Activated T-helper 17 cell treated with anti-CD3 and anti-CD28 coated beads, Interleukin-2, amount 50 U/mL, for 72 hours (primary cell): Measurements from ENCODE around the gene GID8. TPM values are rescaled to one million over a fixed set of nuclear protein-coding genes. Genes with fewer than 3 reads are reported as not detected.

Experiments
- ATAC-seq: fragments of 150-1000 bp; cut with Tn5 transposase; replicated peaks from 2 replicates; pipeline ENCODE4 v1.10.0; 2021; ENCODE audit warnings: mild to moderate bottlenecking, moderate library complexity
- H3K27ac Mint-ChIP-seq: one replicate; pipeline ENCODE4 v1.8.0; 2022; ENCODE audit warnings: mixed read lengths
- H3K27me3 Mint-ChIP-seq: one replicate; pipeline ENCODE4 v1.8.0; 2022; ENCODE audit warnings: mixed read lengths
- H3K36me3 Mint-ChIP-seq: one replicate; pipeline ENCODE4 v1.8.0; 2022; ENCODE audit warnings: low read depth, mild to moderate bottlenecking, mixed read lengths
- H3K4me1 Mint-ChIP-seq: one replicate; pipeline ENCODE4 v1.8.0; 2022; ENCODE audit warnings: mixed read lengths
- H3K4me3 Mint-ChIP-seq: one replicate; pipeline ENCODE4 v1.8.0; 2022; ENCODE audit warnings: mild to moderate bottlenecking, mixed read lengths
- H3K9me3 Mint-ChIP-seq: one replicate; pipeline ENCODE4 v1.8.0; 2022; ENCODE audit warnings: mixed read lengths
- total RNA-seq, 2 donors: library from RNA; stranded (reverse); gene quantifications; one replicate each; pipeline ENCODE4 v1.2.3, GENCODE V29; 2022

GID8 gene
- total RNA-seq, 2 donors from 2014 or later = 32.7 to 34.6 TPM

- peak; percentile 63 for ATAC-seq
- Mint-ChIP-seq H3K4me3 (peak overlapping the region; percentile 76), H3K9me3 (no peaks in the 10 kb centered on the region), H3K36me3 (peaks cover 76% of the 10 kb centered on the region), H3K27me3 (no peaks in the 10 kb centered on the region), H3K27ac (peak overlapping the region; percentile 76), H3K4me1 (peaks cover 26% of the 10 kb centered on the region)
Observed at GRCh38 chr20:62898970-62899632, 38.8 kb upstream of the GID8 start.

- Mint-ChIP-seq H3K9me3 (no peaks in the 10 kb centered on the region), H3K27me3 (no peaks in the 10 kb centered on the region), H3K4me3 (peak overlapping the region; percentile 76), H3K36me3 (peaks cover 76% of the 10 kb centered on the region), H3K4me1 (peaks cover 28% of the 10 kb centered on the region), H3K27ac (peak overlapping the region; percentile 76)
- ATAC-seq = no peak
Observed at GRCh38 chr20:62899633-62900051, 38.3 kb upstream of the GID8 start.

DNA sequence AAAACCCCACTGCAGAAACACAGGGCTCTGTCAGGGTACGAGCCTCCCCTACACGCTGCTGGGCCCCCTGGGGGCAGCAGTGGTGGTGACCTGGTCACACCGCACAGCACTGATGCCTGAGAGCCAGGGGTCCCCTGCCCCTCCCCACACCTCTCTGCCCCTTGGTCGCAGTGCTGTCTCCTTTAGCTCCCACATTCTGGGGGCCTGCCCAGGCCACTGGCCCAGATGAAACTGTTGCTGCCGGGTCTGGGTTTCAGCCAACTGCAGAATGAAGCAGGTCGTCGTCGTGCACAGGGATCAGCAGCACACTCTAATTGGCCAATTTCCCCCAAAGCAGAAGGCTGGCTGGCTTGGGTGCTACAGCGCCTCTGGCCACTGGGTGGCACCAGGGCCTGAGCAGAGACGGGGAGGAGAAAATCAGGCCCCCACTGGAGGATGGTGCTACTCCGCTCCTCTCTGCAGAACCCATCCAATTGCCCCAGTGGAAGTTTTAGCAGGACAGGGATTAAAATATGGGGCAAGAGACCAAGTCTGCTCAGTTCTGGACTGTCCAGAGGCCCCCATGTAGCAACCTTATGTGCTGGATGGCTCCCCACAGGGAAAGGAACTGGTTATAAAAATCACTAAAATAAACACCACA is 37.8 kb upstream of the GID8 start:
- Mint-ChIP-seq H3K4me3 (peak overlapping the region; percentile 76), H3K36me3 (peaks cover 76% of the 10 kb centered on the region), H3K9me3 (no peaks in the 10 kb centered on the region), H3K4me1 (peaks cover 30% of the 10 kb centered on the region), H3K27me3 (no peaks in the 10 kb centered on the region), H3K27ac (peak overlapping the region; percentile 73)
- ATAC-seq = peak; percentile 83

DNA sequence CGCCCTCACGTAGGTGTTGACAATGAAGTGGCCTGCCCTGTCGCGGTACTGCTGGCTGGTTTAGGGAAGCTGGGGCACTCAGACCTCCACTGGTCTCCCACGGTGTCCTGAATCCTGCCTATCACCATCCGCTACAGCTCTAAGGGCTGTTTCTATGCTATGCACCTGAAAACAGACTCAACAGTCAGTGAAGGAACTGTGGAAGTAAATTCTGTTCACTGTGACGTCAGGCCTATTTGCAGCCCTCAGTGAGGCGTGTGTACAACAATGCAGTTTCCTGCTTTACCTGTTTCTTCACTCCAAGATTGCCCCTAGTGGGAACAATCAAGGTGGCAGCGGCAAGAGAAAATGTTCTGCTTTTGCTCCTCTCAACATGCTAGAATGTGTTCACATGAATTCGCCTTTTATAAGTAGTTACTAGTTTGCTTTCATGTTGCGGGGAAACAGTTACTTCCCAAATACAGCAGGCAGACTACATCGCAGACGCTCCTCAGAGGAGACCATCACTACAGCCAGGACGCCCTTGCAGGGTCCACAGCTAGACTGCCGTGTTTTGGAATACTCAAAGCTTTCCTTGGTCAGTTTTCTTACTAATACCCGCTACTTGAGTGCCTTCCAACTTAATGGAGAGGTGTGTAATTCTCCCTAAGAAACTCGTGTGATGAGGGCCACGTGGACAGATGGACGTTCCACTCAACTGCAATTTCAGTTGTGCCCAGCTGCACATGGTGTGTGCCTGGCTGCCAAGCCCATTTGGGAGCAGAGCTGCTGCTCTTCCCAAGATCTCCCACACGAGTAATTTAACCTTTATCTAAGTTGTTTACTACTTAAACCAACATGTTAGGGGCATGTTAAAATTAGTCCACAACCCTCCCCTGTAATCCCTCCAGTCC is 37.0 kb upstream of the GID8 start:
- peak; percentile 8 for ATAC-seq
- peak overlapping the region; percentile 76 for H3K4me3 Mint-ChIP-seq
- no peaks in the 10 kb centered on the region for H3K27me3 Mint-ChIP-seq
- H3K36me3 Mint-ChIP-seq = peaks cover 76% of the 10 kb centered on the region
- H3K4me1 Mint-ChIP-seq = peaks cover 28% of the 10 kb centered on the region
- no peaks in the 10 kb centered on the region for H3K9me3 Mint-ChIP-seq
- H3K27ac Mint-ChIP-seq = peak overlapping the region; percentile 73

GRCh38 chr20:62901891-62902290 is 36.1 kb upstream of the GID8 start:
- H3K27me3 Mint-ChIP-seq = no peaks in the 10 kb centered on the region
- no peak overlapping the region for H3K4me3 Mint-ChIP-seq
- H3K4me1 Mint-ChIP-seq = peaks cover 28% of the 10 kb centered on the region
- ATAC-seq = no peak
- no peak overlapping the region for H3K27ac Mint-ChIP-seq
- peaks cover 76% of the 10 kb centered on the region for H3K36me3 Mint-ChIP-seq
- H3K9me3 Mint-ChIP-seq = no peaks in the 10 kb centered on the region

- ATAC-seq = peak; percentile 73
- Mint-ChIP-seq H3K9me3 (no peaks in the 10 kb centered on the region), H3K27me3 (no peaks in the 10 kb centered on the region), H3K27ac (peak overlapping the region; percentile 19), H3K4me1 (peaks cover 28% of the 10 kb centered on the region), H3K36me3 (peaks cover 79% of the 10 kb centered on the region), H3K4me3 (no peak overlapping the region)
Observed at GRCh38 chr20:62902926-62903615, 34.9 kb upstream of the GID8 start.

DNA sequence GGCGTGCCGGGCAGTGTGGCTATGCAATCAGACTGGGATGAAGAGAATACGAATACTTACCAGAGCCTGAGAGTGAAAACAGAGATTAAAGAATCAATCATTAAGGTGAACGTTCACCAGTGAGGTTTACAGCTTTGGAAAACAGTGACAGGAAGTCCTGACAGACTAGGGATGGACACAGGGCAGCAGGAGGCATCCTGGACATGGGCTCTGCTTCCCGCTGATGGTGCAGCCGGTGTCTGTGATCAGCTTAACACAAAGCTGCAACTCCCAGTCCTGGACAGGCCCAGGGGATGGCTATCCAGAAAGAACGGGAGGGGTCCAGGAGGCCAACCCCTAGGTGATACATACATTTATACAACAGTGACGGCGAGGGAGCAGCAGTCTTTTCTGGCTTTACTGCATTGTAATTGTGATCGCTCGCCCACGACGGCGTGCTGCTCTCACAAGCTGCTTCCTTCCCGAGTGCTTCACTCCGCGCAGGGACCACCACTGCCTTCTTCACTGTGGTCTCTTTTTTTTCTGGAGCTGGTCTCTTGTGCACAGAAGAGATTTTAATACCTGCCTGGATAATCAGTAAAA is 32.3 kb upstream of the GID8 start:
- Mint-ChIP-seq H3K27me3 (no peaks in the 10 kb centered on the region), H3K36me3 (peaks cover 98% of the 10 kb centered on the region), H3K4me1 (peaks cover 16% of the 10 kb centered on the region), H3K9me3 (no peaks in the 10 kb centered on the region), H3K27ac (peak overlapping the region; percentile 37), H3K4me3 (no peak overlapping the region)
- no peak for ATAC-seq

- peaks cover 16% of the 10 kb centered on the region for H3K4me1 Mint-ChIP-seq
- no peaks in the 10 kb centered on the region for H3K9me3 Mint-ChIP-seq
- H3K4me3 Mint-ChIP-seq = no peak overlapping the region
- no peaks in the 10 kb centered on the region for H3K27me3 Mint-ChIP-seq
- no peak for ATAC-seq
- H3K36me3 Mint-ChIP-seq = peaks cover 100% of the 10 kb centered on the region
- no peak overlapping the region for H3K27ac Mint-ChIP-seq
Observed at GRCh38 chr20:62906209-62906608, 31.7 kb upstream of the GID8 start.

DNA sequence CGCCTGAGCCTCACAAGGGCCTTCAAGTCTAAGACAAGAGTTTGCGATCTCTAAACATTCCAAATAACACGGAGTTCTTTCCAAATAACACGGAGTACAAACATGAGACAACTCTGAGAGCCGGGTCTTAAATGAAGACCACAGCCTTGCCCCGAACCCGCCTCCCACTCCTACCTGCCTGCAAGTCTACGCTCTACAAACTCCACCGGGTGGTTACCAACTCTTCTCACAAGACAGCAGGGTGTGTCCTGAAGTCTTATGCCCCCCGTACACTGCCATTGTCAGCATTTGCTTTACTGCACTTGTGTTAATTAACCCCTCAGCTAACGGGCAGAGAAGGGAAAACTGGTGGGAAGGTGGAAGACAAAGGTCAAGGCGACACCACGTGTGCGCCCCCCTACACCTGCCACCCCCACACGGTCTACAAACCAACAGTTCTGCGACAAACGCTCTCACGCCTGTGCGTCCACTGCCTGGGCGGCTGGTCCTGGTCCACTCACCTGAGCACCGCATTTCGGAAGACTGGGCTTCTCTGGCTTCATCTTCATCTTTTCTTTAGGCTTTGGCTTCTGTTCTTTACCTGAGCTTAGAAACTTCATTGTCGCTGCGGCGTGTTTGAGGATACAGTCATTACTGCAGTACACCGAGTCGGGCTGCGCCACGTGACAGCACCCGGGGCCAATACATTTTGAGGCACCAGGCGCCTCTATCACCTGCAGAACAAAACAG is 31.1 kb upstream of the GID8 start:
- H3K4me1 Mint-ChIP-seq = peaks cover 16% of the 10 kb centered on the region
- H3K9me3 Mint-ChIP-seq = no peaks in the 10 kb centered on the region
- peaks cover 100% of the 10 kb centered on the region for H3K36me3 Mint-ChIP-seq

DNA sequence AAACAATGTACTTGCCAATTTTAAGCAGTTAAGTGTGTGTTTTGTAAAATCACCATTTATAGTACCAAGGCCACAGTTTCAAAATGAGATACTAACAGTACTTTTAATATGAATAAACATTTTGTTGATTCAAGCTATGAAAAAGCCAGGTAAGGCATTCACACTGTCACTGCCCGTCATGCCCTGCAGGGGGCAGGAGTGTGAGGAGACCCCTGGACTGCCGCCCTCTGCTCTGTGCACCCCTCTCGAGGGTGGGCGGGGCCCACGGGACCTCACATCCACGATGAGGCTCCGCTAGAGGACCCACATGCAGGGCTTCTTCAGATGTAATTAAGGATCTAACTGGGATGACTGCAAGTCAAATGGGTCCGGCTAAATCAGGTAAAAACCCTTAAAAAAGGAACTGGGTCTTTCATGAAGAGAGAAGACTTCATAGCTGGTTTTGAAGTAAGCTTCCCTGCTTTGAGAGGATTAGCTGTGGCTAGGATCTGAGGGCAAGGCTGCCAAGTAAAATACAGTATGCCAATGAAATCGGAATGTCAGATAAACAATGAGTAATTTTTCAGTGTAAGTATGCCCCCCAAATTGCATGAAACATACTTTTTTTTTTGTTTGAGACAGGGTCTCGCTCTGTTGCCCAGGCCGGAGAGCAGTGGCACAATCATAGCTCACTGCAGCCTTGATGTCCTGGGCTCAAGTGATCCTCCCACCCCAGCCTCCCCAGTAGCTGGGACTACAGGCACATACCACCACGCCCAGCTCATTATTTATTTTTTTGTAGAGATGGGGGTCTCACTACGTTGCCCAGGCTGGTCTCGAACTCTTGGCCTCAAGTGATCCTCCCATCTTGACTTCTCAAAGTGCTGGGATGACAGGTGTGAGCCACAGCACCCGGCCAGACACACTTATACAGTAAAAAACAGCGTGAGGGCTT is 30.3 kb upstream of the GID8 start:
- Mint-ChIP-seq H3K4me3 (no peak overlapping the region), H3K27me3 (no peaks in the 10 kb centered on the region), H3K27ac (peak overlapping the region; percentile 59), H3K4me1 (peaks cover 16% of the 10 kb centered on the region), H3K36me3 (peaks cover 99% of the 10 kb centered on the region), H3K9me3 (no peaks in the 10 kb centered on the region)
- peak; percentile 41 for ATAC-seq

More for the DNA sequence above, 31.1 kb upstream of the GID8 start:
- Mint-ChIP-seq H3K27me3 (no peaks in the 10 kb centered on the region), H3K27ac (peak overlapping the region; percentile 59), H3K4me3 (no peak overlapping the region)
- peak; percentile 19 for ATAC-seq

DNA sequence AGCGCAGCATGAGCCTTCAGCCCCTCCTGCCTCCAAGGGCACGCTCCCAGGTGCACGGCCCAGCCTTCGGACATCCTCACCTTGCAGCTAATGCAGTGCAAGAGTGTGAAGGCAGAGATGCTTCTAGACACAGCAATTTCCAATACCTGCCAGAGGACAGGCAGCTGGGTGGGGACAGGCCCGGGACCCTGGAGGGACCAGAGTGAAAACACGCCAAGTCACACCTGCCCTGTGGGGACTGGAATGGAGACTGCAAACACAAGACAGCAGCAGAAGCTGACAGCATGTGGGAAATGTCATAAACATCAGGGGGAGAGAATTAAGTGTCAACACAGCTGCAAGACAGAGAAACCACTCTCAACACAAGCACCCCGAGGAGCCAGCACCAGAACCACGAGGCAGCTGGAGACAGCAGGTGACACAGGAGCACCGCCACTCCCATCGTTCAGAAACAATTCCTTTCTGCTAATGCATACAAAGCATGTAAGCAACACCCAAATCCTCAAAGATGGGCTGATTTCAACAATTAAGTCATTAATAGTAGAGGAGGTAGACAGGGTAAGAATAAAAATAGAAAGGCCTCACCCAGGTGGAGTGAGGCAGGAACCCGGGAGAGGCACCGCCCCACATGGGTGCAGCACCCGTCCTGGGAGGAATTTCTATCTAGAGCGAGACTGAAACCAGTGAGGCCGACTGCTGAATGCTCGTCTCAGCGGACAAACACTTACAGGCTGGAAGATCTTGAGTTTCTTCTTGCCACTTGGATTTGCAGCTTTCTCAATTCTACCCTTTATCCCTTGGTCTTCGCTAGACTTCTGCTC is 28.8 kb upstream of the GID8 start:
- Mint-ChIP-seq H3K27me3 (no peaks in the 10 kb centered on the region), H3K4me1 (peaks cover 13% of the 10 kb centered on the region), H3K27ac (no peak overlapping the region), H3K4me3 (no peak overlapping the region), H3K36me3 (peaks cover 99% of the 10 kb centered on the region), H3K9me3 (no peaks in the 10 kb centered on the region)
- ATAC-seq = no peak

GRCh38 chr20:62910217-62910766 is 27.7 kb upstream of the GID8 start:
- Mint-ChIP-seq H3K4me1 (peaks cover 13% of the 10 kb centered on the region), H3K27ac (peak overlapping the region; percentile 33), H3K36me3 (peaks cover 97% of the 10 kb centered on the region), H3K4me3 (no peak overlapping the region), H3K27me3 (no peaks in the 10 kb centered on the region), H3K9me3 (no peaks in the 10 kb centered on the region)
- ATAC-seq = no peak
